K562 (cell line): ENCODE results near the gene ASF1B. TPM values are rescaled to one million over a fixed set of nuclear protein-coding genes. Genes with fewer than 3 reads are reported as not detected.

Experiments
- ARID3B ChIP-seq: fragments of 250-450 bp; sonication (Bioruptor Pico); IDR thresholded peaks from 2 replicates; pipeline ENCODE4 v1.4.0; 2020; ENCODE audit warnings: borderline replicate concordance
- ATF1 ChIP-seq, 2 experiments: fragments of 450-650 bp in 1 of 2; IDR thresholded peaks; 2 replicates each; pipeline ENCODE4 v1.6.1; 2016; ENCODE audit warnings: missing compliant biosample characterization in 1 of 2, missing genetic modification characterization in 1 of 2
- BCOR ChIP-seq: fragments of 450-650 bp; IDR thresholded peaks from 2 replicates; pipeline ENCODE4 v1.6.1; 2016
- CC2D1A ChIP-seq: fragments of 450-650 bp; IDR thresholded peaks from 2 replicates; pipeline ENCODE4 v1.6.1; 2017; ENCODE audit warnings: mild to moderate bottlenecking
- EGR1 ChIP-seq: fragments of 450-650 bp; conservative IDR thresholded peaks from 2 replicates; pipeline ENCODE4 v1.6.1; 2017; ENCODE audit warnings: mild to moderate bottlenecking
- ELK1 ChIP-seq: sonication (generic); formaldehyde crosslinking; IDR thresholded peaks from 2 replicates; pipeline ENCODE4 v1.8.1; 2022; ENCODE audit warnings: missing genetic modification reagents
- EP300 ChIP-seq: IDR thresholded peaks from 2 replicates; pipeline ENCODE4 v1.6.1; 2012; ENCODE audit warnings: low read length, improper control_type of control experiment
- ETS2 ChIP-seq: IDR thresholded peaks from 2 replicates; pipeline ENCODE4 v1.6.1; 2016; ENCODE audit warnings: borderline replicate concordance, missing genetic modification characterization, mild to moderate bottlenecking, moderate library complexity, missing compliant biosample characterization; ENCODE audit not compliant: poor library complexity, severe bottlenecking
- ID3 ChIP-seq, 2 experiments: fragments of 250-450 bp in 1 of 2; fragments of 450-650 bp in 1 of 2; sonication (Bioruptor Pico) in 1 of 2; IDR thresholded peaks; 2 replicates each; pipeline versions ENCODE4 v1.6.1 to v1.8.0; 2016 to 2021; ENCODE audit warnings: mild to moderate bottlenecking in 2 of 2, moderate library complexity in 2 of 2, missing compliant biosample characterization in 1 of 2, missing genetic modification characterization in 1 of 2
- JUN ChIP-seq, 2 experiments: sonication (generic) in 1 of 2; formaldehyde crosslinking in 1 of 2; IDR thresholded peaks; 2 replicates each; pipeline versions ENCODE4 v1.6.1 to v1.8.0; 2012 to 2022; ENCODE audit warnings: borderline replicate concordance in 2 of 2, mild to moderate bottlenecking in 2 of 2, improper control_type of control experiment in 1 of 2, low read depth in 1 of 2, low read length in 1 of 2, missing genetic modification reagents in 1 of 2
- L3MBTL2 ChIP-seq: fragments of 450-650 bp; IDR thresholded peaks from 2 replicates; pipeline ENCODE4 v1.6.1; 2016; ENCODE audit warnings: mild to moderate bottlenecking, moderate library complexity
- MTA1 ChIP-seq: fragments of 450-650 bp; IDR thresholded peaks from 2 replicates; pipeline ENCODE4 v1.6.1; 2017; ENCODE audit warnings: borderline replicate concordance
- MTA3 ChIP-seq: fragments of 450-650 bp; formaldehyde crosslinking; IDR thresholded peaks from 2 replicates; pipeline ENCODE4 v1.6.1; 2017; ENCODE audit warnings: mild to moderate bottlenecking, borderline replicate concordance
- PHB2 ChIP-seq: fragments of 450-650 bp; IDR thresholded peaks from 2 replicates; pipeline ENCODE4 v1.6.1; 2017; ENCODE audit warnings: low read depth
- PHTF2 ChIP-seq: fragments of 250-450 bp; sonication (Bioruptor Pico); IDR thresholded peaks from 2 replicates; pipeline ENCODE4 v1.5.0; 2021; ENCODE audit warnings: mild to moderate bottlenecking
- POLR2A ChIP-seq: fragments of 450-650 bp; conservative IDR thresholded peaks from 2 replicates; pipeline ENCODE4 v1.6.1; 2016
- SIRT6 ChIP-seq: IDR thresholded peaks from one replicate; pipeline ENCODE4 v1.6.1; 2012; ENCODE audit warnings: low read depth, mild to moderate bottlenecking, control low read depth, inconsistent platforms, low read length, moderate library complexity
- SRSF3 ChIP-seq: fragments of 200-400 bp; formaldehyde crosslinking; IDR thresholded peaks from 2 replicates; pipeline ENCODE4 v1.6.1; 2016; ENCODE audit warnings: mild to moderate bottlenecking, low read length, moderate library complexity; ENCODE audit not compliant: insufficient read depth
- TCF7 ChIP-seq: sonication (generic); IDR thresholded peaks from 2 replicates; pipeline ENCODE4 v1.6.1; 2016; ENCODE audit warnings: antibody characterized with exemption, borderline replicate concordance
- ZBTB5 ChIP-seq: fragments of 450-650 bp; IDR thresholded peaks from 2 replicates; pipeline ENCODE4 v1.6.1; 2017; ENCODE audit warnings: antibody characterized with exemption
- ZNF57 ChIP-seq: fragments of 450-650 bp; formaldehyde crosslinking; IDR thresholded peaks from 2 replicates; pipeline ENCODE4 v1.4.0; 2020; ENCODE audit warnings: mild to moderate bottlenecking, moderate library complexity
- ZNF644 ChIP-seq: fragments of 200-800 bp; sonication (Bioruptor generic); IDR thresholded peaks from 2 replicates; pipeline ENCODE4 v1.6.1; 2016; ENCODE audit warnings: low read depth, missing genetic modification characterization, missing compliant biosample characterization
- polyA plus RNA-seq, 8 experiments: library from polyadenylated mRNA; depleted of rRNA in 4 of 8; stranded (reverse) in 5 of 8; unstranded in 3 of 8; fragments of >200 nt; fragmentation: Nextera tagmentation in 2 of 8; fragmentation: Illumina TruSeq in 1 of 8; extraction: Ambion mirVana in 2 of 8; extraction: Trizol in 1 of 8; gene quantifications; 2 replicates each; pipeline versions ENCODE4 v1.2.1 to v1.2.3, GENCODE V29; 2011 to 2014; ENCODE audit warnings: inconsistent platforms in 1 of 8, missing spikeins in 1 of 8
- total RNA-seq, 7 experiments: library from RNA; depleted of rRNA in 6 of 7; stranded (reverse); fragments of >200 nt in 6 of 7; fragmentation: Illumina TruSeq in 2 of 7; extraction: Trizol in 2 of 7; gene quantifications; 2 replicates each; pipeline versions ENCODE4 v1.2.1 to v1.2.3, GENCODE V29; 2011 to 2021; ENCODE audit warnings: low replicate concordance in 1 of 7

ASF1B gene
- total and polyA plus RNA-seq, 9 of the 15 experiments (the other 6 are each of a cell fraction or from before 2014, with no cell fraction given), result 6.0 to 69.4 (median 53.3) TPM

- TF ChIP-seq ZBTB5 (no peak), SIRT6 (no peak), MTA1 (peak; percentile 57; the same call in 1 of the 2 replicates), L3MBTL2 (peak; percentile 61), ARID3B (no peak), PHB2 (no peak), ATF1 (CRISPR knock-in tag; IDR thresholded peaks at IDR 0.05) (no peak), ATF1 (tag; IDR thresholded peaks at IDR 0.05) (peak; percentile 67), ETS2 (tag) (no peak), TCF7 (no peak), ZNF57 (CRISPR knock-in tag) (no peak), ELK1 (no peak), MTA3 (peak; percentile 90; the same call in 1 of the 2 replicates), JUN (IDR thresholded peaks at IDR 0.05; ENCODE audit: borderline replicate concordance, low read depth, low read length) (no peak), JUN (CRISPR knock-in tag; IDR thresholded peaks at IDR 0.05; ENCODE audit: borderline replicate concordance) (no peak), EP300 (peak; percentile 34), BCOR (no peak), ID3 (CRISPR knock-in tag; IDR thresholded peaks at IDR 0.05) (no peak), ID3 (tag; IDR thresholded peaks at IDR 0.05) (peak; percentile 29; the same call in 1 of the 2 replicates), CC2D1A (peak; percentile 23; the same call in 1 of the 2 replicates), EGR1 (peak; percentile 93), SRSF3 (no peak), ZNF644 (tag) (no peak), PHTF2 (CRISPR knock-in tag) (no peak), POLR2A (peak; percentile 67; the same call in 1 of the 2 replicates)
Observed at GRCh38 chr19:14091081-14091812, 45.1 kb downstream of the ASF1B start (continued).
